ENCODE data around the gene VAV3. TPM values are rescaled to one million over a fixed set of nuclear protein-coding genes. Genes with fewer than 3 reads are reported as not detected.

Gene VAV3
- total RNA-seq, 4 donors from 2014 or later: 117 to 239 (median 135) TPM

- WGBS: 61% methylated on average over 6 of the region's 6 CpGs
- no peak for TF ChIP-seq POLR2A (IDR thresholded peaks at IDR 0.05)
- no peak for TF ChIP-seq EP300 (IDR thresholded peaks at IDR 0.05)
- TF ChIP-seq POLR2AphosphoS5 (IDR thresholded peaks at IDR 0.05): no peak
- no peak for TF ChIP-seq CTCF (IDR thresholded peaks at IDR 0.05)
- no peak for DNase-seq (ENCODE audit: low spot score in 2 of 2)
- no peaks in the 10 kb centered on the region for H3K36me3 ChIP-seq
- H3K9me3 ChIP-seq: no peaks in the 10 kb centered on the region
- H3K27me3 ChIP-seq: no peaks in the 10 kb centered on the region
- peak overlapping the region; percentile 24 for H3K27ac ChIP-seq
- peaks cover 55% of the 10 kb centered on the region for H3K4me1 ChIP-seq
- H3K4me3 ChIP-seq: no peak overlapping the region
Measured at GRCh38 chr1:107535091-107535490, 429.9 kb downstream of the VAV3 start.

GRCh38 chr1:107534632-107535031, 430.3 kb downstream of the VAV3 start:
- TF ChIP-seq POLR2AphosphoS5 (IDR thresholded peaks at IDR 0.05) (no peak), EP300 (IDR thresholded peaks at IDR 0.05) (no peak), CTCF (IDR thresholded peaks at IDR 0.05) (no peak), POLR2A (IDR thresholded peaks at IDR 0.05) (no peak)
- no peak for DNase-seq (ENCODE audit: low spot score in 2 of 2)
- H3K9me3 ChIP-seq: no peaks in the 10 kb centered on the region
- H3K27ac ChIP-seq: no peak overlapping the region
- peaks cover 60% of the 10 kb centered on the region for H3K4me1 ChIP-seq
- H3K4me3 ChIP-seq: no peak overlapping the region
- no peaks in the 10 kb centered on the region for H3K27me3 ChIP-seq
- no peaks in the 10 kb centered on the region for H3K36me3 ChIP-seq
- 100% methylated on average over 1 of the region's 1 CpG for WGBS

GRCh38 chr1:107533436-107533835, 431.5 kb downstream of the VAV3 start:
- Histone ChIP-seq H3K27me3 (no peaks in the 10 kb centered on the region), H3K36me3 (no peaks in the 10 kb centered on the region), H3K4me1 (peaks cover 60% of the 10 kb centered on the region), H3K4me3 (no peak overlapping the region), H3K9me3 (no peaks in the 10 kb centered on the region), H3K27ac (no peak overlapping the region)
- WGBS: 79% methylated on average over 2 of the region's 2 CpGs
- no peak for DNase-seq (ENCODE audit: low spot score in 2 of 2)
- TF ChIP-seq CTCF (IDR thresholded peaks at IDR 0.05): no peak
- no peak for TF ChIP-seq POLR2AphosphoS5 (IDR thresholded peaks at IDR 0.05)
- no peak for TF ChIP-seq POLR2A (IDR thresholded peaks at IDR 0.05)
- no peak for TF ChIP-seq EP300 (IDR thresholded peaks at IDR 0.05)

- no peak for TF ChIP-seq POLR2AphosphoS5 (IDR thresholded peaks at IDR 0.05)
- TF ChIP-seq POLR2A (IDR thresholded peaks at IDR 0.05): no peak
- no peak for TF ChIP-seq CTCF (IDR thresholded peaks at IDR 0.05)
- no peak for TF ChIP-seq EP300 (IDR thresholded peaks at IDR 0.05)
- no peak for DNase-seq (ENCODE audit: low spot score in 2 of 2)
- 72% methylated on average over 5 of the region's 5 CpGs for WGBS
- peak overlapping the region; percentile 75 for H3K27ac ChIP-seq
- H3K36me3 ChIP-seq: no peaks in the 10 kb centered on the region
- no peaks in the 10 kb centered on the region for H3K27me3 ChIP-seq
- no peaks in the 10 kb centered on the region for H3K9me3 ChIP-seq
- peaks cover 56% of the 10 kb centered on the region for H3K4me1 ChIP-seq
- no peak overlapping the region for H3K4me3 ChIP-seq
Measured at GRCh38 chr1:107532318-107532717, 432.7 kb downstream of the VAV3 start.

- Histone ChIP-seq H3K9me3 (no peaks in the 10 kb centered on the region), H3K27ac (peak overlapping the region; percentile 75), H3K36me3 (no peaks in the 10 kb centered on the region), H3K4me1 (peaks cover 47% of the 10 kb centered on the region), H3K27me3 (no peaks in the 10 kb centered on the region), H3K4me3 (no peak overlapping the region)
- no peak for TF ChIP-seq CTCF (IDR thresholded peaks at IDR 0.05)
- no peak for TF ChIP-seq POLR2AphosphoS5 (IDR thresholded peaks at IDR 0.05)
- TF ChIP-seq POLR2A (IDR thresholded peaks at IDR 0.05): no peak
- DNase-seq (ENCODE audit: low spot score in 2 of 2): no peak
- 73% methylated on average over 12 of the region's 12 CpGs for WGBS
Measured at GRCh38 chr1:107531065-107531908, 433.7 kb downstream of the VAV3 start.
